Activated T-cell treated with anti-CD3 and anti-CD28 coated beads, Interleukin-2, amount 50 U/mL, for 1 hour (primary cell): ENCODE results near the gene MBD1.
"Not testable (repeated sequence)": the region's sequence is repeated elsewhere in the genome, so short reads cannot be mapped to it uniquely, and the experiment has no call there.

Source experiments
- DNase-seq: peaks from one replicate; pipeline ENCODE4 v3.0.0-alpha.2; 2020

Gene MBD1

GRCh38 chr18:50281295-50281971 lies at the start of gene MBD1:
TSS of gene MBD1 (minus strand) at chr18:50281523. CDS start at chr18:50279992, 1,531 bp downstream.
- peak; percentile 94 for DNase-seq

GRCh38 chr18:50330176-50330575 lies 48.9 kb upstream of the MBD1 start:
- DNase-seq, result no peak

- no peak for DNase-seq
These were observed 46.7 kb upstream of the MBD1 start for GRCh38 chr18:50327983-50328382.

GRCh38 chr18:50320719-50321118 lies 39.4 kb upstream of the MBD1 start:
- no peak for DNase-seq

- no peak for DNase-seq
These were observed 34.0 kb upstream of the MBD1 start for GRCh38 chr18:50315100-50315871.

- DNase-seq, result no peak
These were observed 32.6 kb upstream of the MBD1 start for GRCh38 chr18:50313873-50314460.

- DNase-seq, result no peak
These were observed 31.8 kb upstream of the MBD1 start for GRCh38 chr18:50313031-50313607.

GRCh38 chr18:50312296-50313030 lies 31.1 kb upstream of the MBD1 start:
- no peak for DNase-seq

GRCh38 chr18:50311650-50312049 lies 30.3 kb upstream of the MBD1 start:
- no peak for DNase-seq

- no peak for DNase-seq
These were observed 28.8 kb upstream of the MBD1 start for GRCh38 chr18:50310080-50310479.

GRCh38 chr18:50308851-50309250 lies 27.5 kb upstream of the MBD1 start:
- DNase-seq, result not testable (repeated sequence)

- DNase-seq, result peak; percentile 82
These were observed 26.6 kb upstream of the MBD1 start for GRCh38 chr18:50307738-50308470.

- no peak for DNase-seq
These were observed 26.0 kb upstream of the MBD1 start for GRCh38 chr18:50307400-50307737.

- DNase-seq, result no peak
These were observed 25.6 kb upstream of the MBD1 start for GRCh38 chr18:50306944-50307343.

- DNase-seq, result no peak
These were observed 19.8 kb upstream of the MBD1 start for GRCh38 chr18:50301074-50301473.

- DNase-seq, result no peak
These were observed 18.5 kb upstream of the MBD1 start for GRCh38 chr18:50299626-50300388.

GRCh38 chr18:50298443-50299284 lies 17.3 kb upstream of the MBD1 start:
- DNase-seq, result no peak

GRCh38 chr18:50297621-50298442 lies 16.5 kb upstream of the MBD1 start:
- no peak for DNase-seq

- no peak for DNase-seq
These were observed 11.7 kb upstream of the MBD1 start for GRCh38 chr18:50293039-50293438.

- no peak for DNase-seq
These were observed 7.8 kb upstream of the MBD1 start for GRCh38 chr18:50289108-50289443.
